Measurements from ENCODE around the gene NPY1R.

The NPY1R gene

GRCh38 chr4:163284304-163284703 is 48.1 kb downstream of the NPY1R start:
- no peak overlapping the region for H3K27ac ChIP-seq (replicated peaks)
- no peak overlapping the region for H3K4me3 ChIP-seq (replicated peaks; ENCODE audit: insufficient read depth, low read length)
- no peak for DNase-seq (ENCODE audit: low read depth in 1 of 2, low spot score in 1 of 2)
- no peaks in the 10 kb centered on the region for H3K27me3 ChIP-seq (ENCODE audit: insufficient read depth, poor library complexity, severe bottlenecking)
- TF ChIP-seq REST (IDR thresholded peaks at IDR 0.05; ENCODE audit: insufficient replicate concordance, low read depth) (no peak), SPI1 (IDR thresholded peaks at IDR 0.05; ENCODE audit: borderline replicate concordance, low read depth) (peak; percentile 54; the same call in 1 of the 2 replicates)

GRCh38 chr4:163280703-163281519 is 51.5 kb downstream of the NPY1R start:
- Histone ChIP-seq H3K4me3 (replicated peaks; ENCODE audit: insufficient read depth, low read length) (no peak overlapping the region), H3K27me3 (ENCODE audit: insufficient read depth, poor library complexity, severe bottlenecking) (no peaks in the 10 kb centered on the region), H3K27ac (replicated peaks) (no peak overlapping the region)
- DNase-seq (ENCODE audit: low read depth in 1 of 2, low spot score in 1 of 2) = no peak
- TF ChIP-seq SPI1 (IDR thresholded peaks at IDR 0.05; ENCODE audit: borderline replicate concordance, low read depth) (no peak), REST (IDR thresholded peaks at IDR 0.05; ENCODE audit: insufficient replicate concordance, low read depth) (no peak), POLR2AphosphoS5 (IDR thresholded peaks at IDR 0.05; ENCODE audit: low read depth) (no peak), GABPA (IDR thresholded peaks at IDR 0.05; ENCODE audit: low read depth) (no peak), CTCF (IDR thresholded peaks at IDR 0.05; ENCODE audit: insufficient read depth, low read length) (no peak)

GRCh38 chr4:163279713-163280112 is 52.7 kb downstream of the NPY1R start:
- H3K27me3 ChIP-seq (ENCODE audit: insufficient read depth, poor library complexity, severe bottlenecking) = no peaks in the 10 kb centered on the region
- TF ChIP-seq SPI1 (IDR thresholded peaks at IDR 0.05; ENCODE audit: borderline replicate concordance, low read depth) = no peak
- no peak overlapping the region for H3K4me3 ChIP-seq (replicated peaks; ENCODE audit: insufficient read depth, low read length)
- H3K27ac ChIP-seq (replicated peaks) = no peak overlapping the region
- no peak for DNase-seq (ENCODE audit: low read depth in 1 of 2, low spot score in 1 of 2)

GRCh38 chr4:163274861-163275260 is 57.5 kb downstream of the NPY1R start:
- no peak for DNase-seq (ENCODE audit: low read depth in 1 of 2, low spot score in 1 of 2)
- TF ChIP-seq SPI1 (IDR thresholded peaks at IDR 0.05; ENCODE audit: borderline replicate concordance, low read depth) = no peak
- no peak for TF ChIP-seq REST (IDR thresholded peaks at IDR 0.05; ENCODE audit: insufficient replicate concordance, low read depth)
- TF ChIP-seq CTCF (IDR thresholded peaks at IDR 0.05; ENCODE audit: insufficient read depth, low read length) = no peak
- no peak overlapping the region for H3K4me3 ChIP-seq (replicated peaks; ENCODE audit: insufficient read depth, low read length)
- no peaks in the 10 kb centered on the region for H3K27me3 ChIP-seq (ENCODE audit: insufficient read depth, poor library complexity, severe bottlenecking)
- no peak overlapping the region for H3K27ac ChIP-seq (replicated peaks)
